Measurements from ENCODE around the gene THRSP.

Gene THRSP

GRCh38 chr11:78020246-78020645 lies 43.4 kb upstream of the THRSP start:
- no peak for DNase-seq (ENCODE audit: low read depth in 1 of 2, low spot score in 1 of 2)
- H3K27me3 ChIP-seq (ENCODE audit: insufficient read depth, poor library complexity, severe bottlenecking): no peaks in the 10 kb centered on the region
- no peak overlapping the region for H3K27ac ChIP-seq (replicated peaks)
- H3K4me3 ChIP-seq (replicated peaks; ENCODE audit: insufficient read depth, low read length): no peak overlapping the region
- TF ChIP-seq POLR2AphosphoS5 (IDR thresholded peaks at IDR 0.05; ENCODE audit: low read depth): no peak

- no peak for DNase-seq (ENCODE audit: low read depth in 1 of 2, low spot score in 1 of 2)
- TF ChIP-seq SPI1 (IDR thresholded peaks at IDR 0.05; ENCODE audit: borderline replicate concordance, low read depth) (no peak), GABPA (IDR thresholded peaks at IDR 0.05; ENCODE audit: low read depth) (no peak), REST (IDR thresholded peaks at IDR 0.05; ENCODE audit: insufficient replicate concordance, low read depth) (no peak), POLR2AphosphoS5 (IDR thresholded peaks at IDR 0.05; ENCODE audit: low read depth) (no peak)
- TF ChIP-seq, protein P1, sequence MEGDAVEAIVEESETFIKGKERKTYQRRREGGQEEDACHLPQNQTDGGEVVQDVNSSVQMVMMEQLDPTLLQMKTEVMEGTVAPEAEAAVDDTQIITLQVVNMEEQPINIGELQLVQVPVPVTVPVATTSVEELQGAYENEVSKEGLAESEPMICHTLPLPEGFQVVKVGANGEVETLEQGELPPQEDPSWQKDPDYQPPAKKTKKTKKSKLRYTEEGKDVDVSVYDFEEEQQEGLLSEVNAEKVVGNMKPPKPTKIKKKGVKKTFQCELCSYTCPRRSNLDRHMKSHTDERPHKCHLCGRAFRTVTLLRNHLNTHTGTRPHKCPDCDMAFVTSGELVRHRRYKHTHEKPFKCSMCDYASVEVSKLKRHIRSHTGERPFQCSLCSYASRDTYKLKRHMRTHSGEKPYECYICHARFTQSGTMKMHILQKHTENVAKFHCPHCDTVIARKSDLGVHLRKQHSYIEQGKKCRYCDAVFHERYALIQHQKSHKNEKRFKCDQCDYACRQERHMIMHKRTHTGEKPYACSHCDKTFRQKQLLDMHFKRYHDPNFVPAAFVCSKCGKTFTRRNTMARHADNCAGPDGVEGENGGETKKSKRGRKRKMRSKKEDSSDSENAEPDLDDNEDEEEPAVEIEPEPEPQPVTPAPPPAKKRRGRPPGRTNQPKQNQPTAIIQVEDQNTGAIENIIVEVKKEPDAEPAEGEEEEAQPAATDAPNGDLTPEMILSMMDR (IDR thresholded peaks at IDR 0.05; ENCODE audit: insufficient read depth, low read length): no peak
- H3K4me3 ChIP-seq (replicated peaks; ENCODE audit: insufficient read depth, low read length): no peak overlapping the region
- no peaks in the 10 kb centered on the region for H3K27me3 ChIP-seq (ENCODE audit: insufficient read depth, poor library complexity, severe bottlenecking)
- no peak overlapping the region for H3K27ac ChIP-seq (replicated peaks)
These were observed 42.0 kb upstream of the THRSP start for GRCh38 chr11:78021611-78022010.

DNA sequence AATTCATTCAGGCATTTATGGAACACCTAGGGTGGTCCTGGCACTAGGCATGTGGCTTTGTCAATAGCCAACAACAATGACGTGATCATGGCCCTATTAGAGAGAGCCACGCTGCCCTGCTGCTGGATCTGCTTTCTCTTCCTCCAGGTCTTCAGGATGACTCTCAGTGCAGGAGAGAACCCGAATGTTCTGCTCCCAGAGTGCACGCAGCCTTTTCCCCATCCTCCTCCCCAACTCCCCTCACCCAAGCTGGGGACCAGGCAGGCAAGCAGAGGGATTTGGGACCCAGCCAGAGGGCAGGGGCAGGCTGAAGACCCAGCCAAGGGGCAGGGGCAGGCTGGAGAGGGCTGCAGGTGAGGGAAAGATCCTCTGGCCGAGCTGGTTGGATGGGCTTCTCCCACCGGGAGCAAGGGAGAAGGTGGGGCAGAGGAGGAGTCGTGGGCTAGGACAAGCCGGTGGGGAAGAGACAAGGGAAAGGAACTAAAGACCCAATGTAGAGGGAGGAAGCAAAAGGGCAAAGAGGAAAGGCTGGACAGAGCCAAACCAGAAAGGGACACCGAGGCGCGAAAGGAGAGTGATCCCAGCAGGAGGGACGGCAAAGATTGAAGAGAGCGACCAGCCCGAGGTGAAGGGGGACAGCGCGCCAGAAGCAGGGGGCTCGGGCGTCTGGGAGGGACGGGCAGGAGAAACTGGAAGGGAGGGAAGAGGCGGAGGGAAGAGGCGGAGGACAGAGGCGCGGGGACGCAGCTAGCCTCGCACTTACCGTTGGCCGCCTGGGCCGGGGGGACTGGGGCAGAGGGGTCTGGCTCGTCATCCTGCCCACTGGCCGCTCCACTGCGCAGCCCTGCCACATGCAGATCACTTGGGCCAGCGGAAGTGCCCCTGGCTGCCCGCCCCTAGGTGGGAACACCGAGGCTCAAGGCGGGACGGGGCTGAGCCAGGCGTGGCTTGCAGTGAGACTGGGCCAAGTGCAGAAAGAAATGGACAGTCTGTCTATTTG lies 41.0 kb upstream of the THRSP start, which contains the start of gene KCTD14:
KCTD14 (minus strand) TSS at position 880 of the 1,000 bp plus-strand sequence; CDS start at position 853, 27 bp downstream.
- TF ChIP-seq GABPA (IDR thresholded peaks at IDR 0.05; ENCODE audit: low read depth) (no peak), REST (IDR thresholded peaks at IDR 0.05; ENCODE audit: insufficient replicate concordance, low read depth) (no peak), POLR2AphosphoS5 (IDR thresholded peaks at IDR 0.05; ENCODE audit: low read depth) (no peak), SPI1 (IDR thresholded peaks at IDR 0.05; ENCODE audit: borderline replicate concordance, low read depth) (no peak)
- TF ChIP-seq, protein P1 (IDR thresholded peaks at IDR 0.05; ENCODE audit: insufficient read depth, low read length): no peak
- H3K27me3 ChIP-seq (ENCODE audit: insufficient read depth, poor library complexity, severe bottlenecking): no peaks in the 10 kb centered on the region
- H3K4me3 ChIP-seq (replicated peaks; ENCODE audit: insufficient read depth, low read length): no peak within 1 kb of the TSS
- DNase-seq (ENCODE audit: low read depth in 1 of 2, low spot score in 1 of 2): no peak
- H3K27ac ChIP-seq (replicated peaks): no peak within 1 kb of the TSS

GRCh38 chr11:78023426-78023825 lies 40.2 kb upstream of the THRSP start:
- DNase-seq (ENCODE audit: low read depth in 1 of 2, low spot score in 1 of 2): no peak
- Histone ChIP-seq H3K27me3 (ENCODE audit: insufficient read depth, poor library complexity, severe bottlenecking) (no peaks in the 10 kb centered on the region), H3K27ac (replicated peaks) (no peak overlapping the region), H3K4me3 (replicated peaks; ENCODE audit: insufficient read depth, low read length) (no peak overlapping the region)
- TF ChIP-seq SPI1 (IDR thresholded peaks at IDR 0.05; ENCODE audit: borderline replicate concordance, low read depth) (no peak), REST (IDR thresholded peaks at IDR 0.05; ENCODE audit: insufficient replicate concordance, low read depth) (no peak), GABPA (IDR thresholded peaks at IDR 0.05; ENCODE audit: low read depth) (no peak), POLR2AphosphoS5 (IDR thresholded peaks at IDR 0.05; ENCODE audit: low read depth) (no peak)
- TF ChIP-seq, protein P1 (IDR thresholded peaks at IDR 0.05; ENCODE audit: insufficient read depth, low read length): no peak
